Activated B cell treated with CpG ODN at 0.5 μM for 24 hours (primary cell): ENCODE data around the gene UBAP2L. TPM values are rescaled to one million over a fixed set of nuclear protein-coding genes. Genes with fewer than 3 reads are reported as not detected.
A peak's percentile ranks its signal among the peaks of the same experiment; 100 is the strongest.

Experiments
- ATAC-seq: fragments of 200-7000 bp; cut with Tn5 transposase; one replicate; pipeline ENCODE4 v1.10.0; 2021; ENCODE audit warnings: low read depth, mild to moderate bottlenecking, moderate library complexity
- CTCF ChIA-PET: fragments of 350-600 bp; sonication (Branson Sonifier 250); formaldehyde crosslinking; loops from one replicate; lab custom pipeline; 2021; ENCODE audit warnings: antibody characterized with exemption; lab: Charles Lee
- POLR2A ChIA-PET: fragments of 350-600 bp; sonication (Branson Sonifier 250); formaldehyde crosslinking; loops from one replicate; lab custom pipeline; 2021; ENCODE audit warnings: antibody characterized with exemption; lab: Charles Lee
- DNase-seq: peaks from one replicate; pipeline ENCODE4 v3.0.0; 2022
- H3K27ac Mint-ChIP-seq: one replicate; pipeline ENCODE4 v1.8.0; 2020; ENCODE audit warnings: mixed read lengths
- H3K27me3 Mint-ChIP-seq: one replicate; pipeline ENCODE4 v1.8.0; 2021; ENCODE audit warnings: mixed read lengths
- H3K36me3 Mint-ChIP-seq: one replicate; pipeline ENCODE4 v1.8.0; 2021; ENCODE audit warnings: low read depth, mixed read lengths
- H3K4me1 Mint-ChIP-seq: one replicate; pipeline ENCODE4 v1.8.0; 2021; ENCODE audit warnings: mixed read lengths
- H3K4me3 Mint-ChIP-seq: one replicate; pipeline ENCODE4 v1.8.0; 2020; ENCODE audit warnings: mild to moderate bottlenecking, mixed read lengths
- H3K9me3 Mint-ChIP-seq: one replicate; pipeline ENCODE4 v1.8.0; 2020; ENCODE audit warnings: mixed read lengths
- intact Hi-C: fragments of 100-400 bp; cut with micrococcal nuclease; formaldehyde crosslinking; loops from one replicate; pipeline ENCODE4 v1.15.1; 2024
- total RNA-seq: library from RNA; stranded (reverse); gene quantifications from 2 replicates; pipeline ENCODE4 v1.2.3, GENCODE V29; 2022
- TF ChIP-seq, protein P1 (sequence below): fragments of 200-600 bp; IDR thresholded peaks from one replicate; pipeline ENCODE4 v1.8.0; 2022; ENCODE audit warnings: antibody characterized with exemption, mild to moderate bottlenecking

UBAP2L gene
- total RNA-seq, 1 donor from 2014 or later: 234 TPM

DNA sequence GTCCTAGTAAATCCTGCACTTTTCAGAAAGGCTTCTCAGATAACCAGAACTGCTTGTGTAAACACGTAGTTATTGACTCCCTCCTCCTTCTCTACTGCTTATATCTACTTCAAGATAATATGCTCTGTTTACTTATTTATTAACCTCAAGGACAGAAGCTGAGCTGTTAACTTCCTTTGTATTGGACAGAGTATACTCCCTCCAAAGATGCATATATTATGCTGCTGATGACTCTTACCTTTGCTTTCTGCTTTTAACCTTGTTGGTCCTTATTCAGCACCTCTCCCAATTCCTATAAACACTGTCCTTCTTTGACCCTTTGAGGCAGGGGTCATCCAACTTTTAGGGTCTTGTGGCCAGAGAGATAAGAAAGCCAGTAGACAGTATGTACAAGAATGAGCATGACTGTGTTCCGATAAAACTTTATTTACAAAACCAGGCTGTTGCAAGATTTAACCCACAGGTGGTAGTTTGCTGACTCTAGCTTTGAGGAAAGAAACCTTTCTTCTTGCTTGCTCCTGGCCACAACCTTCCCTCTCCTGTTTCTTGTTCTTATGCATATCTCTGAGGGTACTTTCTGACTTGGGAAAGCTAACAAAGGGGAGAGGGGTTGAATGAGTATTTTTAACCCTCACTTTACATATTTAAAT, 33.8 kb upstream of the UBAP2L start:
- POLR2A ChIA-PET: interaction anchor here (0.6 kb wide), 1 partner anchor 187 kb away, joined by 3 read pairs; no protein-coding TSS in a partner anchor
- intact Hi-C loops: loop anchor here (1.0 to 10.0 kb wide), 2 partner anchors 148 to 392 kb away; no protein-coding TSS in a partner anchor
- Mint-ChIP-seq H3K36me3 (peaks cover 11% of the 10 kb centered on the region), H3K4me3 (no peak overlapping the region), H3K27me3 (peaks cover 7% of the 10 kb centered on the region), H3K27ac (no peak overlapping the region), H3K9me3 (no peaks in the 10 kb centered on the region), H3K4me1 (peaks cover 12% of the 10 kb centered on the region)
- CTCF ChIA-PET: interaction anchor here (1.3 kb wide), 1 partner anchor 11 kb away, joined by 5 read pairs; no protein-coding TSS in a partner anchor
- DNase-seq (no peak), ATAC-seq (no peak)
- TF ChIP-seq, protein P1, sequence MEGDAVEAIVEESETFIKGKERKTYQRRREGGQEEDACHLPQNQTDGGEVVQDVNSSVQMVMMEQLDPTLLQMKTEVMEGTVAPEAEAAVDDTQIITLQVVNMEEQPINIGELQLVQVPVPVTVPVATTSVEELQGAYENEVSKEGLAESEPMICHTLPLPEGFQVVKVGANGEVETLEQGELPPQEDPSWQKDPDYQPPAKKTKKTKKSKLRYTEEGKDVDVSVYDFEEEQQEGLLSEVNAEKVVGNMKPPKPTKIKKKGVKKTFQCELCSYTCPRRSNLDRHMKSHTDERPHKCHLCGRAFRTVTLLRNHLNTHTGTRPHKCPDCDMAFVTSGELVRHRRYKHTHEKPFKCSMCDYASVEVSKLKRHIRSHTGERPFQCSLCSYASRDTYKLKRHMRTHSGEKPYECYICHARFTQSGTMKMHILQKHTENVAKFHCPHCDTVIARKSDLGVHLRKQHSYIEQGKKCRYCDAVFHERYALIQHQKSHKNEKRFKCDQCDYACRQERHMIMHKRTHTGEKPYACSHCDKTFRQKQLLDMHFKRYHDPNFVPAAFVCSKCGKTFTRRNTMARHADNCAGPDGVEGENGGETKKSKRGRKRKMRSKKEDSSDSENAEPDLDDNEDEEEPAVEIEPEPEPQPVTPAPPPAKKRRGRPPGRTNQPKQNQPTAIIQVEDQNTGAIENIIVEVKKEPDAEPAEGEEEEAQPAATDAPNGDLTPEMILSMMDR: no peak

DNA sequence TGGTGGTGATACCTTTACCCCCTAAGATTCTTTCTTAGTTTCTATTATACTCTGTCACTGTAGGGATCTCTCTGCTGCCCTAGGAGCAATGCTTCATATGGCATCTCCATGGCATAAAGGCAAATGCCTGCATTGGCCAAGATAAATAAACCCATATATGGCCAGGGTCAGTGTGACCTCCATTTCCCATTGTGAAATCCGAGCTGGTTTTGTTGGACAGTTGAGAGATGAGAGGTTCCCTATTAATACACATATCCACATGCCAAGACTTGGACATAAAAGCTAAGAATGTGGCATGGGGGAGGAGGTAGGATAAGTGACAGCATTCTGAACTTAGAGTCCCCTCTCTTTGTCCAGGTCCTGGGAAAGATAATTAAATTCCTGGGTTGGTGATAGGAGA, 30.2 kb upstream of the UBAP2L start:
- no peaks in the 10 kb centered on the region for H3K4me1 Mint-ChIP-seq
- peaks cover 17% of the 10 kb centered on the region for H3K27me3 Mint-ChIP-seq
- ChIA-PET CTCF (no interaction called here), POLR2A (interaction anchor here (0.9 kb wide), 1 partner anchor 9 kb away, joined by 3 read pairs; no protein-coding TSS in a partner anchor)
- H3K27ac Mint-ChIP-seq: no peak overlapping the region
- no peak for DNase-seq
- no peaks in the 10 kb centered on the region for H3K36me3 Mint-ChIP-seq
- TF ChIP-seq, protein P1: no peak
- no peak for ATAC-seq
- no peaks in the 10 kb centered on the region for H3K9me3 Mint-ChIP-seq
- no peak overlapping the region for H3K4me3 Mint-ChIP-seq
- intact Hi-C loops: no loop called here

DNA sequence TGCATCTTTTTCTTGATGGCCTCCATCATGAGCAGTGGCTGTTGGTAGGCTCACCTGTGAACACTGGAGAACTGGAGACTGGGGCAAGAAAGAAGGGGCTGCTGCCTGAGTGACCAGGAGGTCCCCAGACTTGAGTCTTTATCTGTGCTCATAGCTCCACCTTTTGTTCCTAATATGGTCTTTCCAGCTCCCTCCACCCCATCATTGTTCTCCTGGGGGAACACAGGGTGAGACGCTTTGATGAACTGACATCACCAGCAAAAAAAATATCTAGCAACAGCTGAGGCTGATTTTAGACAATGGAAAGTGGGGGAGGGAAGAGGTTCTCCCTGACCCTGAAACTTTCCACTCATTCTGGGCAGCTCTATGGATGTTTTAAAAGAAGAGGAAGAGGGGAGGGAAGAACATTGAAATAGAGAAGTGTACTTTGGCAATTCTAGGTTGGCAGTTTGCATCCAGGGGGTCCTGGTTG, 28.7 kb upstream of the UBAP2L start, which contains the start of gene TPM3:
Gene TPM3, minus strand, starts transcription at position 111 of the 472 bp plus-strand sequence. Its CDS starts 82 bp downstream, at position 29.
- TF ChIP-seq, protein P1: no peak
- POLR2A ChIA-PET: interaction anchor here (1.1 to 1.5 kb wide), 2 partner anchors 9 to 12 kb away, joined by 3 to 5 read pairs; no protein-coding TSS in a partner anchor
- ATAC-seq: peak; percentile 37
- Mint-ChIP-seq H3K4me1 (no peaks in the 10 kb centered on the region), H3K9me3 (no peaks in the 10 kb centered on the region), H3K27me3 (peaks cover 15% of the 10 kb centered on the region), H3K4me3 (no peak within 1 kb of the TSS), H3K27ac (no peak within 1 kb of the TSS), H3K36me3 (no peaks in the 10 kb centered on the region)
- intact Hi-C loops: no loop called here
- no peak for DNase-seq
- CTCF ChIA-PET: interaction anchor here (1.2 kb wide), 1 partner anchor 80 kb away, joined by 4 read pairs; the partner anchor contains the start of gene HAX1

DNA sequence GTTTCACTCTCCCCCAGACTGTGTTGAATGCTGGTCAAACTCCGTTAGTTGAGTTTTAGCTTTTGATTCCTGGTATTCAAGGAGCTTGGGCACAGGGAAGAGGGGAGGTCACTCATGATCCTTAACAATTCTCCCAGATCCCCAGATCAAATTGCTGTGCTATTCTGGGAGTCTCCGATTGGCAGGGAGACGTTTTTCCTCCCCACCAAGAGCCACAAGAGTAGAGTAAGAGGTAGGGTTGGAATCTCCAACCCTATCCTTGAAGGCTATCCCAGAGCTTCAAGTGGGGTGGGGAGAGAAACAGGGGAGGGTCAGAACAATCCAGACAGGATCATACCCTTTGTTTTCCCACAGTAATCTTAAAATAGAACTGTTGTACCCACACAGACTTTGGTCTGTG, 28.3 kb upstream of the UBAP2L start:
- H3K9me3 Mint-ChIP-seq: no peaks in the 10 kb centered on the region
- POLR2A ChIA-PET: interaction anchor here (1.4 to 1.5 kb wide), 2 partner anchors 10 to 28 kb away, joined by 4 to 5 read pairs; a partner anchor contains a TSS
- no peak overlapping the region for H3K27ac Mint-ChIP-seq
- TF ChIP-seq, protein P1: no peak
- no peak overlapping the region for H3K4me3 Mint-ChIP-seq
- ATAC-seq (no peak), DNase-seq (no peak)
- CTCF ChIA-PET: interaction anchor here (1.2 kb wide), 1 partner anchor 79 kb away, joined by 4 read pairs; the partner anchor contains the start of gene HAX1
- intact Hi-C loops: no loop called here
- no peaks in the 10 kb centered on the region for H3K36me3 Mint-ChIP-seq
- peaks cover 15% of the 10 kb centered on the region for H3K27me3 Mint-ChIP-seq
- H3K4me1 Mint-ChIP-seq: no peaks in the 10 kb centered on the region

DNA sequence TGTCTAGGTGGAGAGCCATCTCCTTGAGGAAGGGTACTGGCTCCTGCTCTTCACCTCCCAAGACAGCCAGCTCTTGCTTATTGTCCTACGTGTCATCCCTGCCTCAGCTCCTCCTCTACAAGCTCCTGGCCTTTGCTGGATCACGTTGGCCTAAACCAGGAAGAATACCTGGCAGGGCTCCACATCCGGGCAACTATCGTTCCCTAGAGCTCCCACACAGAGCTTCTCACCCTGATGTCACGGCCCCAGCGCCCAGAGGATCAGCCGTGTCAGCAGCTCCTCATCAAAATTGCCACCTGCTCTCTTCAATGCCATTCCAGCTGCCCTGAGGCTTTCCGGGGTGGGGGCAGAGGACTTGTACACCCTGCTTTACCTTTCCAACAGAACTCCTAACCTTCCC, 26.9 kb upstream of the UBAP2L start:
- DNase-seq: no peak
- ChIA-PET POLR2A (interaction anchor here (0.6 to 1.4 kb wide), 3 partner anchors 11 to 527 kb away, joined by 4 read pairs; a partner anchor contains a TSS), CTCF (interaction anchor here (1.4 to 1.8 kb wide), 2 partner anchors 13 to 141 kb away, joined by 3 to 6 read pairs; no protein-coding TSS in a partner anchor)
- H3K4me1 Mint-ChIP-seq: no peaks in the 10 kb centered on the region
- no peaks in the 10 kb centered on the region for H3K36me3 Mint-ChIP-seq
- intact Hi-C loops: no loop called here
- peaks cover 15% of the 10 kb centered on the region for H3K27me3 Mint-ChIP-seq
- TF ChIP-seq, protein P1: no peak
- H3K9me3 Mint-ChIP-seq: no peaks in the 10 kb centered on the region
- no peak overlapping the region for H3K27ac Mint-ChIP-seq
- no peak overlapping the region for H3K4me3 Mint-ChIP-seq
- ATAC-seq: no peak
